ENCODE measurements around the gene MEGF6. TPM values are rescaled to one million over a fixed set of nuclear protein-coding genes. Genes with fewer than 3 reads are reported as not detected.

MEGF6 gene
- total RNA-seq, 1 experiment from 2014 or later: 65.3 TPM

DNA sequence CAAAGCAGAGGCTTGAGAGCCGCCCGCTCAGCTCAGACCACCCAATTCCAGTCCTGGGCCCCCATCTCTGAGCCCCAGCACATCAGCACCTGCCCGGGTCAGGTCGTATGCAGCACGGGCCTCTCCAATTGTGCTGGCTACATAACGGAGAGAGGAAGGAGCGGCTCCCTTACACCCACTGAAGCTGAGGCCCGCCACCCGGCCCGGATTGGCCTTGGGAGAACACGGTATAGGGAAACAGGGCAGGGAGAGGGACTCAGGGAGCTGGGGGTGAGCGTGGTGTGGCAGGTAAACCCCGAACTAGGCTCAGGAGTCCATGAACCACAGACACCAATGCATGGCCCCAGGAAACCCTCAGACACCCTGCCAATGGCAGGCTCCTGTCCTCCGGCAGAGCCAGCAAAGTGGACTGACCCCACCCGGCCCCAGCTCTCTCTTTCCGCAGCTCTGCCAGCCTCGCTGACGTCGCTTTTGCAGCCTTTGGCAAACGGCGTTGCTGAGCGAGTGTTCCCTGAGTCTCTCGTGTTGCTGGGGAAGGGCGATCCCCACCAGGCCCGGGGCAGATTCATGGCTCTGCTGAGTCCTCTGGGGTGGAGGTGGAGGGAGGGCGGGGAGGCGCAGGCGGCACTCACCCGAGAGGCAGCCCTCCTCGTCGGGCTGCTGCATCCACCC lies 16.5 kb downstream of the MEGF6 start:
- Histone ChIP-seq H3K27ac (no peak overlapping the region), H3K9me2 (ENCODE audit: insufficient read depth) (no peaks in the 10 kb centered on the region), H3K27me3 (ENCODE audit: insufficient read depth, low read depth) (no peaks in the 10 kb centered on the region), H3K79me2 (ENCODE audit: low read depth) (no peaks in the 10 kb centered on the region), H3K4me1 (replicated peaks; ENCODE audit: insufficient read depth) (no peaks in the 10 kb centered on the region), H3K9me3 (ENCODE audit: insufficient read depth, low read depth) (no peaks in the 10 kb centered on the region), H3F3A (ENCODE audit: insufficient read depth, low read depth) (no peaks in the 10 kb centered on the region), H2AFZ (no peak overlapping the region), H3K4me2 (no peak overlapping the region), H3K4me3 (no peak overlapping the region), H4K20me1 (ENCODE audit: insufficient read depth) (0 out of 2 replicates have a peak, but pooled peaks cover 5% of the 10 kb centered on the region), H3K36me3 (ENCODE audit: low read depth) (no peaks in the 10 kb centered on the region)
- TF ChIP-seq EZH2 (IDR thresholded peaks at IDR 0.05; ENCODE audit: low read depth): no peak
- TF ChIP-seq, protein P1, sequence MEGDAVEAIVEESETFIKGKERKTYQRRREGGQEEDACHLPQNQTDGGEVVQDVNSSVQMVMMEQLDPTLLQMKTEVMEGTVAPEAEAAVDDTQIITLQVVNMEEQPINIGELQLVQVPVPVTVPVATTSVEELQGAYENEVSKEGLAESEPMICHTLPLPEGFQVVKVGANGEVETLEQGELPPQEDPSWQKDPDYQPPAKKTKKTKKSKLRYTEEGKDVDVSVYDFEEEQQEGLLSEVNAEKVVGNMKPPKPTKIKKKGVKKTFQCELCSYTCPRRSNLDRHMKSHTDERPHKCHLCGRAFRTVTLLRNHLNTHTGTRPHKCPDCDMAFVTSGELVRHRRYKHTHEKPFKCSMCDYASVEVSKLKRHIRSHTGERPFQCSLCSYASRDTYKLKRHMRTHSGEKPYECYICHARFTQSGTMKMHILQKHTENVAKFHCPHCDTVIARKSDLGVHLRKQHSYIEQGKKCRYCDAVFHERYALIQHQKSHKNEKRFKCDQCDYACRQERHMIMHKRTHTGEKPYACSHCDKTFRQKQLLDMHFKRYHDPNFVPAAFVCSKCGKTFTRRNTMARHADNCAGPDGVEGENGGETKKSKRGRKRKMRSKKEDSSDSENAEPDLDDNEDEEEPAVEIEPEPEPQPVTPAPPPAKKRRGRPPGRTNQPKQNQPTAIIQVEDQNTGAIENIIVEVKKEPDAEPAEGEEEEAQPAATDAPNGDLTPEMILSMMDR (conservative IDR thresholded peaks at IDR 0.05): no peak
- no TSS peak for BruUV-seq (replicated peaks)
- ChIA-PET CTCF (no interaction called here), POLR2A (ENCODE audit: unreplicated experiment) (no interaction called here)
- DNase-seq: no peak
- intact Hi-C loops (cut with micrococcal nuclease; ENCODE audit: unreplicated experiment): no loop called here

DNA sequence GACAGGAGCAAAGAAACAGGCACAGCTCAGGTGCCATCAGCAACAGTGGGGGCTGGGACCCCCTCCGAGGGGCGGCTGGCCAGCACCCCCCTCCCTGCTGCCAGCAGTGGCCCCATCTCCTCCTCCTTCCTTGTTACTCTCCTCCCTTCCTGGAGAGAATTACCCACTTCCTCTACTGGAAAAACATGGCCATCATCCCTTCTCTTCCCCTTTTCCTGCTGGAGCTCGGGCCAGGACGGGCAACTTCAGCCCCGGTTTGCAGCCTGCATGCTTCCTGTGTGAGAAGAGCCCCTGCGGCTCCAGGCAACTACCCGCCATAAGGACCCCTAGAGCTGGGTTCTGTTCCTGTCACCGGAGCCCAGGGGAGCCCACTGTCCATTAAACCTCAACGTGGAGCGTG lies 17.6 kb downstream of the MEGF6 start:
- Histone ChIP-seq H3K9me2 (ENCODE audit: insufficient read depth) (no peaks in the 10 kb centered on the region), H3K36me3 (ENCODE audit: low read depth) (no peaks in the 10 kb centered on the region), H3K4me3 (no peak overlapping the region), H4K20me1 (ENCODE audit: insufficient read depth) (0 out of 2 replicates have a peak, but pooled peaks cover 5% of the 10 kb centered on the region), H3K27me3 (ENCODE audit: insufficient read depth, low read depth) (no peaks in the 10 kb centered on the region), H3K4me2 (no peak overlapping the region), H3K79me2 (ENCODE audit: low read depth) (no peaks in the 10 kb centered on the region), H3K27ac (no peak overlapping the region), H3F3A (ENCODE audit: insufficient read depth, low read depth) (no peaks in the 10 kb centered on the region), H3K9me3 (ENCODE audit: insufficient read depth, low read depth) (no peaks in the 10 kb centered on the region), H3K4me1 (replicated peaks; ENCODE audit: insufficient read depth) (no peaks in the 10 kb centered on the region), H2AFZ (no peak overlapping the region)
- CTCF ChIA-PET: no interaction called here
- DNase-seq: no peak
- POLR2A ChIA-PET (ENCODE audit: unreplicated experiment): no interaction called here
- BruUV-seq (replicated peaks): no TSS peak
- no peak for TF ChIP-seq EZH2 (IDR thresholded peaks at IDR 0.05; ENCODE audit: low read depth)
- intact Hi-C loops (cut with micrococcal nuclease; ENCODE audit: unreplicated experiment): no loop called here

DNA sequence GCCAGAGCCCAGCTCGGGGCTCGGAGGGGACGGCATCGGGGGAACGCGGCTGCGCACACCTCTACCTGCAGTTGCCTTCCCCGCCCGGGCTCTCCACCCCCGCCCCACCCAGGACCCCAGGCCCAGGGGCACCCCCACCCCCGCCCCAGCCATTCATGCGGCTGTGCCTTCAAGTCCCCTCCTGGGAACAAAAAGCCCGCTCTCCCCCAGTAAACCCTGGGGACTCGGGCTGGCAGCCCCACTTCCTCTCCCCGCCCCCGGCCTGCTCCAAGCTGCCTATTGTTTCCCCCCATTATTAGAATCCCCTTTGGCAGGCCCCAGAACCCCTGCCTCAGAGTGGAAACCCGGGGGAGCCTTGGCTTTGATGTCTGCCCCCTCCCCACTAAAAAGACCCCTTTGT lies 18.0 kb downstream of the MEGF6 start:
- no peaks in the 10 kb centered on the region for H3K9me3 ChIP-seq (ENCODE audit: insufficient read depth, low read depth)
- no TSS peak for BruUV-seq (replicated peaks)
- ChIA-PET CTCF (no interaction called here), POLR2A (ENCODE audit: unreplicated experiment) (no interaction called here)
- intact Hi-C loops (cut with micrococcal nuclease; ENCODE audit: unreplicated experiment): no loop called here
- H3F3A ChIP-seq (ENCODE audit: insufficient read depth, low read depth): no peaks in the 10 kb centered on the region
- no peaks in the 10 kb centered on the region for H3K4me1 ChIP-seq (replicated peaks; ENCODE audit: insufficient read depth)
- no peaks in the 10 kb centered on the region for H3K9me2 ChIP-seq (ENCODE audit: insufficient read depth)
- no peak overlapping the region for H2AFZ ChIP-seq
- 0 out of 2 replicates have a peak, but pooled peaks cover 5% of the 10 kb centered on the region for H4K20me1 ChIP-seq (ENCODE audit: insufficient read depth)
- H3K79me2 ChIP-seq (ENCODE audit: low read depth): no peaks in the 10 kb centered on the region
- H3K27me3 ChIP-seq (ENCODE audit: insufficient read depth, low read depth): no peaks in the 10 kb centered on the region
- H3K27ac ChIP-seq: no peak overlapping the region
- no peak for DNase-seq
- TF ChIP-seq, protein P1 (conservative IDR thresholded peaks at IDR 0.05): no peak
- TF ChIP-seq EZH2 (IDR thresholded peaks at IDR 0.05; ENCODE audit: low read depth): no peak
- no peak overlapping the region for H3K4me2 ChIP-seq
- H3K36me3 ChIP-seq (ENCODE audit: low read depth): no peaks in the 10 kb centered on the region
- H3K4me3 ChIP-seq: no peak overlapping the region

Measured in PC-9 (cell line).